HCT116 (cell line): ENCODE data around the gene PDE1A. TPM values are rescaled to one million over a fixed set of nuclear protein-coding genes. Genes with fewer than 3 reads are reported as not detected.

ENCODE experiments used
- ATAC-seq: fragments of 200-7000 bp; cut with Tn5 transposase; 2 replicates; pipeline ENCODE4 v1.9.1; 2020; ENCODE audit warnings: mild to moderate bottlenecking, moderate library complexity
- BruUV-seq: library from RNA; stranded (reverse); fragments of 400-500 nt; replicated peaks from 2 replicates; lab custom pipeline; 2021; lab: Mats Ljungman, UMichigan
- CTCF ChIA-PET: fragments of 300-600 bp; sonication (Branson Sonifier 250); formaldehyde crosslinking; loops from one replicate; lab custom pipeline; 2021; ENCODE audit warnings: antibody characterized with exemption; lab: Charles Lee
- POLR2A ChIA-PET: fragments of 300-600, 350-600 bp; sonication (Branson Sonifier 250); formaldehyde crosslinking; loops from one replicate; lab custom pipeline; 2021; ENCODE audit warnings: antibody characterized with exemption; lab: Charles Lee
- RAD21 ChIA-PET, 2 experiments: fragments of 300-600 bp; sonication (Branson Sonifier 250); formaldehyde crosslinking; loops; one replicate each; lab custom pipeline; 2023; ENCODE audit warnings: low total read pairs in 2 of 2; ENCODE audit not compliant: uncharacterized antibody in 2 of 2, unreplicated experiment in 2 of 2, low non-redundant PET in 1 of 2; lab: Charles Lee
- DNase-seq: peaks from one replicate; pipeline ENCODE4 v3.0.0-alpha.2; 2010; ENCODE audit warnings: low read depth, low spot score
- H2AFZ ChIP-seq: fragments of 200-600 bp; shearing (Covaris generic), sonication (generic); 2 replicates; pipeline ENCODE4 v1.6.1; 2017; ENCODE audit warnings: low read depth, mixed run types, mixed read lengths, antibody characterized with exemption, low read length; ENCODE audit not compliant: poor library complexity, severe bottlenecking
- H3K27ac ChIP-seq: 2 replicates; pipeline ENCODE4 v1.5.1; 2012; ENCODE audit warnings: low read depth, low read length
- H3K27me3 ChIP-seq: fragments of 200-600 bp; sonication (generic); 2 replicates; pipeline ENCODE4 v1.6.1; 2016; ENCODE audit warnings: mixed run types, low read length, mixed read lengths; ENCODE audit not compliant: insufficient read depth
- H3K36me3 ChIP-seq, 2 experiments: fragments of 200-500 bp in 1 of 2; fragments of 200-600 bp in 1 of 2; sonication (Bioruptor generic) in 1 of 2; sonication (generic) in 1 of 2; 2 replicates each; pipeline versions ENCODE4 v1.5.1 to v1.6.1; 2014 to 2016; ENCODE audit warnings: low read length in 2 of 2, inconsistent platforms in 1 of 2, mixed read lengths in 1 of 2, mixed run types in 1 of 2; ENCODE audit not compliant: insufficient read depth in 2 of 2, control insufficient read depth in 1 of 2
- H3K4me1 ChIP-seq, 2 experiments: fragments of 200-600 bp in 1 of 2; sonication (generic) in 1 of 2; 2 replicates each; pipeline versions ENCODE4 v1.5.1 to v1.6.1; 2012 to 2017; ENCODE audit warnings: low read length in 2 of 2, inconsistent platforms in 1 of 2, mild to moderate bottlenecking in 1 of 2, mixed read lengths in 1 of 2, mixed run types in 1 of 2, moderate library complexity in 1 of 2; ENCODE audit not compliant: insufficient read depth in 2 of 2, control insufficient read depth in 1 of 2
- H3K4me2 ChIP-seq: fragments of 200-600 bp; sonication (generic); 2 replicates; pipeline ENCODE4 v1.6.1; 2017; ENCODE audit warnings: mixed run types, low read length, mixed read lengths
- H3K4me3 ChIP-seq, 2 experiments: fragments of 200-600 bp in 1 of 2; sonication (generic) in 1 of 2; replicated peaks in 1 of 2; 2 replicates each; pipeline ENCODE4 v1.5.1; 2011 to 2016; ENCODE audit warnings: low read length in 2 of 2, control low read depth in 1 of 2, low read depth in 1 of 2, mild to moderate bottlenecking in 1 of 2, mixed read lengths in 1 of 2, mixed run types in 1 of 2
- H3K79me2 ChIP-seq: fragments of 200-600 bp; sonication (generic); 2 replicates; pipeline ENCODE4 v1.6.1; 2017; ENCODE audit warnings: mild to moderate bottlenecking, mixed run types, low read length, moderate library complexity, mixed read lengths; ENCODE audit not compliant: insufficient read depth
- H3K9ac ChIP-seq: fragments of 200-600 bp; sonication (generic); 2 replicates; pipeline ENCODE4 v1.6.1; 2016; ENCODE audit warnings: low read length, mixed read lengths
- H3K9me2 ChIP-seq: fragments of 200-600 bp; sonication (generic), shearing (Covaris generic); 2 replicates; pipeline ENCODE4 v1.6.1; 2017; ENCODE audit warnings: mixed run types, mild to moderate bottlenecking, moderate library complexity; ENCODE audit not compliant: insufficient read depth
- H3K9me3 ChIP-seq, 2 experiments: fragments of 200-500 bp in 1 of 2; fragments of 200-600 bp in 1 of 2; sonication (Bioruptor generic) in 1 of 2; sonication (generic) in 1 of 2; 2 replicates each; pipeline ENCODE4 v1.6.1; 2014 to 2017; ENCODE audit warnings: low read length in 2 of 2, mixed read lengths in 2 of 2, inconsistent platforms in 1 of 2, low read depth in 1 of 2, mild to moderate bottlenecking in 1 of 2, mixed run types in 1 of 2, moderate library complexity in 1 of 2; ENCODE audit not compliant: control insufficient read depth in 1 of 2, insufficient read depth in 1 of 2
- H4K20me1 ChIP-seq: fragments of 200-600 bp; sonication (generic), shearing (Covaris generic); 2 replicates; pipeline ENCODE4 v1.6.1; 2017; ENCODE audit warnings: mixed run types, mild to moderate bottlenecking, moderate library complexity; ENCODE audit not compliant: insufficient read depth
- JUND ChIP-seq: IDR thresholded peaks from 2 replicates; pipeline ENCODE4 v1.6.1; 2012
- POLR2A ChIP-seq: IDR thresholded peaks from 2 replicates; pipeline ENCODE4 v1.7.0; 2011; ENCODE audit warnings: borderline replicate concordance; ENCODE audit not compliant: insufficient read depth, insufficient read length; ENCODE audit errors: extremely low read depth
- POLR2AphosphoS5 ChIP-seq: IDR thresholded peaks from 2 replicates; pipeline ENCODE4 v1.6.1; 2011; ENCODE audit warnings: mild to moderate bottlenecking, low read depth, low read length, moderate library complexity
- RAD21 ChIP-seq: IDR thresholded peaks from 2 replicates; pipeline ENCODE4 v1.6.1; 2012; ENCODE audit warnings: low read depth, mild to moderate bottlenecking
- SRF ChIP-seq: IDR thresholded peaks from 2 replicates; pipeline ENCODE4 v1.6.1; 2012; ENCODE audit warnings: low read depth
- TCF7L2 ChIP-seq: IDR thresholded peaks from 2 replicates; pipeline ENCODE4 v1.7.0; 2011; ENCODE audit warnings: borderline replicate concordance, inconsistent platforms; ENCODE audit not compliant: insufficient read depth, insufficient read length; ENCODE audit errors: extremely low read depth
- ZFX ChIP-seq: fragments of 450-650 bp; IDR thresholded peaks from 2 replicates; pipeline ENCODE4 v1.6.1; 2017
- intact Hi-C: fragments of 100-400 bp; cut with micrococcal nuclease; formaldehyde crosslinking; loops from 2 replicates; pipeline ENCODE4 v1.10.0; 2022
- total RNA-seq: library from RNA; stranded (reverse); gene quantifications from one replicate; pipeline ENCODE4 v1.2.1, GENCODE V29; 2021; ENCODE audit not compliant: unreplicated experiment
- TF ChIP-seq, protein P1 (sequence below): IDR thresholded peaks from 2 replicates; pipeline ENCODE4 v1.6.1; 2012; ENCODE audit warnings: low read depth
- TF ChIP-seq, protein P2 (sequence below): IDR thresholded peaks from 2 replicates; pipeline ENCODE4 v1.6.1; 2011; ENCODE audit warnings: mild to moderate bottlenecking, low read length, moderate library complexity; ENCODE audit not compliant: insufficient replicate concordance; ENCODE audit errors: extremely low read depth
- TF ChIP-seq, protein P3 (sequence below): IDR thresholded peaks from 2 replicates; pipeline ENCODE4 v1.6.1; 2012

PDE1A gene
- total RNA-seq, 1 experiment from 2014 or later = 0.12 TPM

DNA sequence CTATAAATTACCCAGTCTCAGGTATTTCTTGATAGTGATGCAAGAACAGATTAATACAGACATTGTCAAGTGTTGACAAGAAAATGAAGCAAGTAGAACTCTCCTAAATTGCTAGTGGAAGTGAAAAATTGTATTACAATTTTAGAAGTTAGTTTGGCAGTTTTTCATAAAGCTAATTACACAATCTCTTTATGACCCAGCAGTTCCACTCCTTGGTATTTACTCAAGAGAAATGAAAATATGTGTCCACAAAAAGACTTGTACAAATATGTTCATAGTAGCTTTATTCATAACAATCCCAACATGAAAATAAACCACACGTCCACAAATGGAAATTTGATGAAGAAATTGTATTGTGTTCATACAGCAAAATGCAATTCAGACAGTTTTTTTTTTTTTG lies 49.4 kb downstream of the PDE1A start (continued):
- TF ChIP-seq TCF7L2 (no peak), SRF (no peak), JUND (no peak)
- TF ChIP-seq, protein P1, sequence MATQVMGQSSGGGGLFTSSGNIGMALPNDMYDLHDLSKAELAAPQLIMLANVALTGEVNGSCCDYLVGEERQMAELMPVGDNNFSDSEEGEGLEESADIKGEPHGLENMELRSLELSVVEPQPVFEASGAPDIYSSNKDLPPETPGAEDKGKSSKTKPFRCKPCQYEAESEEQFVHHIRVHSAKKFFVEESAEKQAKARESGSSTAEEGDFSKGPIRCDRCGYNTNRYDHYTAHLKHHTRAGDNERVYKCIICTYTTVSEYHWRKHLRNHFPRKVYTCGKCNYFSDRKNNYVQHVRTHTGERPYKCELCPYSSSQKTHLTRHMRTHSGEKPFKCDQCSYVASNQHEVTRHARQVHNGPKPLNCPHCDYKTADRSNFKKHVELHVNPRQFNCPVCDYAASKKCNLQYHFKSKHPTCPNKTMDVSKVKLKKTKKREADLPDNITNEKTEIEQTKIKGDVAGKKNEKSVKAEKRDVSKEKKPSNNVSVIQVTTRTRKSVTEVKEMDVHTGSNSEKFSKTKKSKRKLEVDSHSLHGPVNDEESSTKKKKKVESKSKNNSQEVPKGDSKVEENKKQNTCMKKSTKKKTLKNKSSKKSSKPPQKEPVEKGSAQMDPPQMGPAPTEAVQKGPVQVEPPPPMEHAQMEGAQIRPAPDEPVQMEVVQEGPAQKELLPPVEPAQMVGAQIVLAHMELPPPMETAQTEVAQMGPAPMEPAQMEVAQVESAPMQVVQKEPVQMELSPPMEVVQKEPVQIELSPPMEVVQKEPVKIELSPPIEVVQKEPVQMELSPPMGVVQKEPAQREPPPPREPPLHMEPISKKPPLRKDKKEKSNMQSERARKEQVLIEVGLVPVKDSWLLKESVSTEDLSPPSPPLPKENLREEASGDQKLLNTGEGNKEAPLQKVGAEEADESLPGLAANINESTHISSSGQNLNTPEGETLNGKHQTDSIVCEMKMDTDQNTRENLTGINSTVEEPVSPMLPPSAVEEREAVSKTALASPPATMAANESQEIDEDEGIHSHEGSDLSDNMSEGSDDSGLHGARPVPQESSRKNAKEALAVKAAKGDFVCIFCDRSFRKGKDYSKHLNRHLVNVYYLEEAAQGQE = no peak
- TF ChIP-seq, protein P2, sequence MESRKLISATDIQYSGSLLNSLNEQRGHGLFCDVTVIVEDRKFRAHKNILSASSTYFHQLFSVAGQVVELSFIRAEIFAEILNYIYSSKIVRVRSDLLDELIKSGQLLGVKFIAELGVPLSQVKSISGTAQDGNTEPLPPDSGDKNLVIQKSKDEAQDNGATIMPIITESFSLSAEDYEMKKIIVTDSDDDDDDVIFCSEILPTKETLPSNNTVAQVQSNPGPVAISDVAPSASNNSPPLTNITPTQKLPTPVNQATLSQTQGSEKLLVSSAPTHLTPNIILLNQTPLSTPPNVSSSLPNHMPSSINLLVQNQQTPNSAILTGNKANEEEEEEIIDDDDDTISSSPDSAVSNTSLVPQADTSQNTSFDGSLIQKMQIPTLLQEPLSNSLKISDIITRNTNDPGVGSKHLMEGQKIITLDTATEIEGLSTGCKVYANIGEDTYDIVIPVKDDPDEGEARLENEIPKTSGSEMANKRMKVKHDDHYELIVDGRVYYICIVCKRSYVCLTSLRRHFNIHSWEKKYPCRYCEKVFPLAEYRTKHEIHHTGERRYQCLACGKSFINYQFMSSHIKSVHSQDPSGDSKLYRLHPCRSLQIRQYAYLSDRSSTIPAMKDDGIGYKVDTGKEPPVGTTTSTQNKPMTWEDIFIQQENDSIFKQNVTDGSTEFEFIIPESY = no peak

DNA sequence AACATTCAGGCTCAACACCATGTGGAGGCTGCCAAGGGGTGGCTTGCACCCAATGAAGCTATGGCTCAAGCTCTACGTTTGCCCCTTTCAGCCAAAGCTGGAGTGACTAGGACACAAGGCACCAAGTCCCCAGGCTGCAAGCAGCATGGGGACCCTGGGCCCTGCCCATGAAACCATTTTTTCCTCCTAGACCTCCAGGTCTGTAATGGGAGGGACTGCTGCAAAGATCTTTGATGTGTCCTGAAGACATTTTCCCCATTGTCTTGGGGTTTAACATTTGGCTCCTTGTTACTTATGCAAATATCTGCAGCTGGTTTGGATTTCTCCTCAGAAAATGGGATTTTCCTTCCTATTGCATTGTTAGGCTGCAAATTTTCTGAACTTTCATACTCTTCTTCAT lies 51.0 kb downstream of the PDE1A start:
- CTCF ChIA-PET = no interaction called here
- RAD21 ChIA-PET = no interaction called here
- Histone ChIP-seq H3K4me1 (peaks cover 15 to 20% of the 10 kb centered on the region in 2 experiments), H3K9ac (no peak overlapping the region), H3K9me3 (no peaks in the 10 kb centered on the region; a peak in 1 of 4 replicates), H3K27me3 (no peaks in the 10 kb centered on the region), H3K4me3 (no peak overlapping the region), H3K79me2 (no peaks in the 10 kb centered on the region), H3K27ac (no peak overlapping the region), H3K9me2 (no peaks in the 10 kb centered on the region), H3K36me3 (no peaks in the 10 kb centered on the region), H4K20me1 (no peaks in the 10 kb centered on the region), H2AFZ (no peak overlapping the region), H3K4me2 (no peak overlapping the region)
- TF ChIP-seq JUND (no peak), ZFX (no peak), RAD21 (no peak), TCF7L2 (no peak), POLR2A (no peak), POLR2AphosphoS5 (no peak)
- TF ChIP-seq, protein P3, sequence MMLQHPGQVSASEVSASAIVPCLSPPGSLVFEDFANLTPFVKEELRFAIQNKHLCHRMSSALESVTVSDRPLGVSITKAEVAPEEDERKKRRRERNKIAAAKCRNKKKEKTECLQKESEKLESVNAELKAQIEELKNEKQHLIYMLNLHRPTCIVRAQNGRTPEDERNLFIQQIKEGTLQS = no peak
- intact Hi-C loops = no loop called here
- BruUV-seq = no TSS peak
- POLR2A ChIA-PET = no interaction called here
- no peak for DNase-seq
- ATAC-seq = no peak
